Activated T-cell treated with anti-CD3 and anti-CD28 coated beads, Interleukin-2, amount 50 U/mL, for 24 hours (primary cell): ENCODE data around the gene USP34.

ENCODE experiments used
- DNase-seq: peaks from one replicate; pipeline ENCODE4 v3.0.0-alpha.2; 2020
- H3K27ac Mint-ChIP-seq: 2 replicates; pipeline ENCODE4 v1.8.0; 2020; ENCODE audit warnings: mild to moderate bottlenecking, mixed read lengths
- H3K27me3 Mint-ChIP-seq: 2 replicates; pipeline ENCODE4 v1.8.0; 2020; ENCODE audit warnings: mixed read lengths
- H3K36me3 Mint-ChIP-seq: 2 replicates; pipeline ENCODE4 v1.8.0; 2020; ENCODE audit warnings: low read depth, mixed read lengths
- H3K4me1 Mint-ChIP-seq: 2 replicates; pipeline ENCODE4 v1.8.0; 2020; ENCODE audit warnings: low read depth, mixed read lengths
- H3K4me3 Mint-ChIP-seq: 2 replicates; pipeline ENCODE4 v1.8.0; 2020; ENCODE audit warnings: mild to moderate bottlenecking, moderate library complexity, mixed read lengths
- H3K9me3 Mint-ChIP-seq: 2 replicates; pipeline ENCODE4 v1.8.0; 2020; ENCODE audit warnings: mixed read lengths

USP34 gene

GRCh38 chr2:61356261-61356957, 114.5 kb downstream of the USP34 start:
- Mint-ChIP-seq H3K4me3 (no peak overlapping the region), H3K4me1 (peaks cover 44% of the 10 kb centered on the region), H3K36me3 (peaks cover 69% of the 10 kb centered on the region), H3K27ac (peak overlapping the region; percentile 51), H3K9me3 (peaks cover 8% of the 10 kb centered on the region), H3K27me3 (no peaks in the 10 kb centered on the region)
- DNase-seq, result no peak

GRCh38 chr2:61354543-61355197, 116.2 kb downstream of the USP34 start:
- Mint-ChIP-seq H3K36me3 (peaks cover 71% of the 10 kb centered on the region), H3K27ac (no peak overlapping the region), H3K4me3 (no peak overlapping the region), H3K27me3 (no peaks in the 10 kb centered on the region), H3K4me1 (peaks cover 36% of the 10 kb centered on the region), H3K9me3 (peaks cover 8% of the 10 kb centered on the region)
- DNase-seq, result no peak

DNA sequence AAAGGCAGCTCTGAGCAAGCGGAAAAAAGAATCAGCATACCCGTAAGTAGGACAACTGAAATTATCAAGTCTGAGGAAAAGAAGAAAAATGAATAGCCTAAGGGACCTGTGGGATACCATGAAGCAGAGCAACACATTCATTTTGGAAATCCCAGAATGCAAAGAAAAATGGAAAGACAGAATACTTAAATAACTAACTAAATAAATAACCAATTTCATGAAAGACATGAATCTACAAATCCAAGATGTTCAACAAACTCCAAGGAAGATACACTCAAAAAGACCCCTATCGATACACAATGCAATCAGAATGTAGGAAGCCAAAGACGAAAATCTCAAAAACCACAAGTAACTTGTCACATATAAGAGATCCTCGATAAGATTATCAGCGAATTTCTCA, 117.0 kb downstream of the USP34 start:
- Mint-ChIP-seq H3K9me3 (peaks cover 8% of the 10 kb centered on the region), H3K4me1 (peaks cover 32% of the 10 kb centered on the region), H3K27ac (no peak overlapping the region), H3K4me3 (no peak overlapping the region), H3K27me3 (no peaks in the 10 kb centered on the region), H3K36me3 (peaks cover 76% of the 10 kb centered on the region)
- no peak for DNase-seq

- no peak overlapping the region for H3K4me3 Mint-ChIP-seq
- peaks cover 8% of the 10 kb centered on the region for H3K9me3 Mint-ChIP-seq
- H3K27ac Mint-ChIP-seq, result peak overlapping the region; percentile 26
- H3K36me3 Mint-ChIP-seq, result peaks cover 80% of the 10 kb centered on the region
- no peaks in the 10 kb centered on the region for H3K27me3 Mint-ChIP-seq
- DNase-seq, result no peak
- H3K4me1 Mint-ChIP-seq, result peaks cover 12% of the 10 kb centered on the region
Measured at GRCh38 chr2:61350777-61351176, 120.1 kb downstream of the USP34 start.

GRCh38 chr2:61343141-61343540, 127.7 kb downstream of the USP34 start:
- H3K27ac Mint-ChIP-seq, result no peak overlapping the region
- H3K9me3 Mint-ChIP-seq, result no peaks in the 10 kb centered on the region
- H3K4me3 Mint-ChIP-seq, result no peak overlapping the region
- H3K4me1 Mint-ChIP-seq, result peaks cover 6% of the 10 kb centered on the region
- H3K36me3 Mint-ChIP-seq, result peaks cover 90% of the 10 kb centered on the region
- DNase-seq, result no peak
- H3K27me3 Mint-ChIP-seq, result no peaks in the 10 kb centered on the region

DNA sequence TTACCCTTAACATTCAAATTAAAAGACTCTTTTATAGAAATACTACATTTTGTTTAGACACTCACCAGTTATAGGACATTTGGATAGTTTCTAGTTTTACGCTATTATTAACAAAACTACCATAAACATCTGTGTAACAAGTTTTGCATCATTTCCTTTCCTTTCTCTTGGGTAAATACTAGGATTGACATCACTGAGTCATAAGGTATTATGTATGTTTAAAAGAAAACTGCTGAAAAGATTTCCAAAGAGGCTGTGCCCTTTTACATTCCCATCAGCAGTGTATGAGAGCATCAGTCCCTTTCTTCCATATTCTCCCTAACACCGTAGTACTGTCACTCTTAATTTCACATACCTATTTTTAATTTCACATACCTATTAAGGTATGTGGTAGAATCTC, 130.6 kb downstream of the USP34 start:
- no peak overlapping the region for H3K4me3 Mint-ChIP-seq
- DNase-seq, result no peak
- H3K27me3 Mint-ChIP-seq, result no peaks in the 10 kb centered on the region
- peaks cover 4% of the 10 kb centered on the region for H3K4me1 Mint-ChIP-seq
- no peak overlapping the region for H3K27ac Mint-ChIP-seq
- H3K9me3 Mint-ChIP-seq, result no peaks in the 10 kb centered on the region
- H3K36me3 Mint-ChIP-seq, result peaks cover 92% of the 10 kb centered on the region

GRCh38 chr2:61338447-61338846, 132.4 kb downstream of the USP34 start:
- H3K9me3 Mint-ChIP-seq, result no peaks in the 10 kb centered on the region
- no peak overlapping the region for H3K27ac Mint-ChIP-seq
- peaks cover 10% of the 10 kb centered on the region for H3K4me1 Mint-ChIP-seq
- H3K36me3 Mint-ChIP-seq, result peaks cover 87% of the 10 kb centered on the region
- DNase-seq, result no peak
- no peak overlapping the region for H3K4me3 Mint-ChIP-seq
- no peaks in the 10 kb centered on the region for H3K27me3 Mint-ChIP-seq

DNA sequence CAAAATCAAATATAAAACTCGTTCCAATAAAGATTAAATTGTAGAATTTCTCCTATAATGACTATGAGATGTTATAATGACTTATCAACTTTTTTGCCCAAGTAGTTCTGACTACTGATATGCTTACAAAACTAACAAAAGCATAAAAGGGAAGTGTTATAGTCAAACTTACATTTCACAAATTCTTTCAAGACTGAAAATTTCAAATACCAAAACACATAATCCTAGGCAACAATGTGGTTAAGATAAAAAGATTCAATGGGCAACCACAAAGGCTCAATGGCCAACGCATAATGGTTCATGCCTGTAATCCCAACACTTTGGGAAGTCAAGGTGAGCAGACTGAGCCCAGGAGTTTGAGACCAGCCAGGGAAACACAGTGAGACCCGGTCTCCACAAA, 135.7 kb downstream of the USP34 start:
- no peaks in the 10 kb centered on the region for H3K27me3 Mint-ChIP-seq
- no peaks in the 10 kb centered on the region for H3K9me3 Mint-ChIP-seq
- no peak for DNase-seq
- H3K4me1 Mint-ChIP-seq, result peaks cover 11% of the 10 kb centered on the region
- H3K36me3 Mint-ChIP-seq, result peaks cover 83% of the 10 kb centered on the region
- H3K27ac Mint-ChIP-seq, result no peak overlapping the region
- no peak overlapping the region for H3K4me3 Mint-ChIP-seq

GRCh38 chr2:61334466-61334865, 136.4 kb downstream of the USP34 start:
- Mint-ChIP-seq H3K4me1 (peaks cover 11% of the 10 kb centered on the region), H3K36me3 (peaks cover 86% of the 10 kb centered on the region), H3K9me3 (no peaks in the 10 kb centered on the region), H3K27me3 (no peaks in the 10 kb centered on the region), H3K27ac (no peak overlapping the region), H3K4me3 (no peak overlapping the region)
- DNase-seq, result no peak

DNA sequence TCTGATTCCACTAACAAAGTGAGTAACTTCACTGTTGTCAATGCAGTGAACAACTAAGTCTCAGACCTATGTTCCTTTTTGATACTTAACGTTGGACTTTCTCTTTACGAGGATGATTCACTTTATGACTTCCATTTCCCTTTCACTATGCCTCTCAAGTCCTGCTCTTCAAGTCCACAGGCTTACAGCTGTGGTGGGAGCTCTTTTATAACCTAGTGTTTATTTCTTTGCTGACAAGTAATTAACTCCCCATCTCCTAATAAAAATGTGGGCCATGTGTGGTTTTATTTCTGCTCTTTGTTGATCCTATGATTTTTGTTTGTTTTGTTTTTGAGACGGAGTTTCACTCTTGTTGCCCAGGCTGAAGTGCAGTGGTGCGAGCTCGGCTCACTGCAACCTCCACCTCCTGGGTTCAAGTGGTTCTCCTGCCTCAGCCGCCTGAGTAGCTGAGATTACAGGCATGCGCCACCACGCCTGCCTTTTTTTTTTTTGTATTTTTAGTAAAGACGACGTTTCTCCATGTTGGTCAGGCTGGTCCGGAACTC, 142.1 kb downstream of the USP34 start:
- Mint-ChIP-seq H3K36me3 (peaks cover 82% of the 10 kb centered on the region), H3K9me3 (no peaks in the 10 kb centered on the region), H3K4me3 (no peak overlapping the region), H3K27me3 (no peaks in the 10 kb centered on the region), H3K4me1 (peaks cover 24% of the 10 kb centered on the region), H3K27ac (peak overlapping the region; percentile 79)
- no peak for DNase-seq

- no peak overlapping the region for H3K4me3 Mint-ChIP-seq
- no peaks in the 10 kb centered on the region for H3K9me3 Mint-ChIP-seq
- H3K4me1 Mint-ChIP-seq, result peaks cover 20% of the 10 kb centered on the region
- H3K36me3 Mint-ChIP-seq, result peaks cover 82% of the 10 kb centered on the region
- no peaks in the 10 kb centered on the region for H3K27me3 Mint-ChIP-seq
- H3K27ac Mint-ChIP-seq, result peak overlapping the region; percentile 71
- no peak for DNase-seq
Measured at GRCh38 chr2:61327173-61327572, 143.7 kb downstream of the USP34 start.

GRCh38 chr2:61326423-61326822, 144.5 kb downstream of the USP34 start:
- DNase-seq, result no peak
- peaks cover 81% of the 10 kb centered on the region for H3K36me3 Mint-ChIP-seq

GRCh38 chr2:61320181-61320580, 150.7 kb downstream of the USP34 start:
- Mint-ChIP-seq H3K36me3 (peaks cover 79% of the 10 kb centered on the region), H3K27me3 (no peaks in the 10 kb centered on the region), H3K4me1 (no peaks in the 10 kb centered on the region), H3K9me3 (no peaks in the 10 kb centered on the region), H3K27ac (no peak overlapping the region), H3K4me3 (no peak overlapping the region)
- no peak for DNase-seq

More at GRCh38 chr2:61326423-61326822, 144.5 kb downstream of the USP34 start:
- Mint-ChIP-seq H3K4me1 (peaks cover 20% of the 10 kb centered on the region), H3K27ac (no peak overlapping the region), H3K9me3 (no peaks in the 10 kb centered on the region), H3K4me3 (no peak overlapping the region), H3K27me3 (no peaks in the 10 kb centered on the region)

DNA sequence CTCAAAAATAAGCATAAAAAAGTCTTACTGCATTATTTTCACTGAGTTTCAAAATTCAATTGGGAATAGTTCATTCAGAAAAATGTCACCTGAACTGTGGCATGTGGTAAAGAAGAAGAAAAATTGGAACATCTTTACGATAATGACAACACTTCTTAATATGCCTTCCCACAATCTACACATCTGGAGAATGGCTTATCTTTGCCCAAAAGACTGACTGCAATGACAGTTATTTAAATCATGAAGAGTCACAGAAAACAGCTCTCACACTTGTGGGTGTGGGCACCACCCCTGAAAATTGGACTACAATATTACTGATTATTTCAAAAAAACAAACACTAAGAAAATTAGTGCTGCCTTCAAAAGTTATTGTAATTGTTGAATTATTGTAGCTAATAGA, 152.3 kb downstream of the USP34 start:
- H3K9me3 Mint-ChIP-seq, result no peaks in the 10 kb centered on the region
- H3K36me3 Mint-ChIP-seq, result peaks cover 76% of the 10 kb centered on the region
- no peak for DNase-seq
- H3K27me3 Mint-ChIP-seq, result no peaks in the 10 kb centered on the region
- no peak overlapping the region for H3K4me3 Mint-ChIP-seq
- H3K27ac Mint-ChIP-seq, result no peak overlapping the region
- peaks cover 9% of the 10 kb centered on the region for H3K4me1 Mint-ChIP-seq

- peaks cover 80% of the 10 kb centered on the region for H3K36me3 Mint-ChIP-seq
- H3K9me3 Mint-ChIP-seq, result no peaks in the 10 kb centered on the region
- no peak overlapping the region for H3K27ac Mint-ChIP-seq
- peaks cover 6% of the 10 kb centered on the region for H3K4me1 Mint-ChIP-seq
- no peak overlapping the region for H3K4me3 Mint-ChIP-seq
- no peaks in the 10 kb centered on the region for H3K27me3 Mint-ChIP-seq
- no peak for DNase-seq
Measured at GRCh38 chr2:61295981-61296380, 174.9 kb downstream of the USP34 start.
